Tibial nerve (tissue), 4 donors: Measurements from ENCODE around the gene TMC4. TPM values are rescaled to one million over a fixed set of nuclear protein-coding genes. Genes with fewer than 3 reads are reported as not detected.
A peak's percentile ranks its signal among the peaks of the same experiment; 100 is the strongest.

Source experiments
- DNase-seq, 2 donors: peaks; one replicate each; pipeline ENCODE4 v3.0.0-alpha.2; 2019; ENCODE audit warnings: low spot score in 2 of 2
- H3K27ac ChIP-seq, 4 donors: fragments of 200-600 bp; sonication (generic) in 3 of 4; one replicate each; pipeline ENCODE4 v1.5.1; 2017 to 2019; ENCODE audit warnings: mild to moderate bottlenecking in 1 of 4
- H3K27me3 ChIP-seq, 2 donors: fragments of 200-600 bp; sonication (generic) in 1 of 2; one replicate each; pipeline versions ENCODE4 v1.5.1 to v1.6.0; 2017 to 2019
- H3K36me3 ChIP-seq, 3 donors: fragments of 200-600 bp; sonication (generic); one replicate each; pipeline ENCODE4 v1.5.1; 2018 to 2019
- H3K4me1 ChIP-seq, 4 donors: fragments of 200-600 bp; sonication (generic) in 3 of 4; one replicate each; pipeline ENCODE4 v1.5.1; 2017 to 2019
- H3K4me3 ChIP-seq, 4 donors: fragments of 200-600 bp; sonication (generic) in 3 of 4; one replicate each; pipeline ENCODE4 v1.5.1; 2017 to 2019; ENCODE audit warnings: mild to moderate bottlenecking in 1 of 4, moderate library complexity in 1 of 4
- H3K9me3 ChIP-seq, 4 donors: fragments of 200-600 bp; sonication (generic) in 3 of 4; one replicate each; pipeline ENCODE4 v1.5.1; 2017 to 2019
- EP300 ChIP-seq, 2 donors: sonication (generic); formaldehyde crosslinking; IDR thresholded peaks; one replicate each; pipeline ENCODE4 v1.6.1; 2017; ENCODE audit warnings: antibody characterized with exemption in 2 of 2, mild to moderate bottlenecking in 1 of 2
- POLR2A ChIP-seq, 2 donors: fragments of 450-650 bp; IDR thresholded peaks; one replicate each; pipeline ENCODE4 v1.6.1; 2017; ENCODE audit warnings: antibody characterized with exemption in 2 of 2, mild to moderate bottlenecking in 2 of 2, moderate library complexity in 2 of 2
- WGBS, 2 donors: methylation state at CpG; one replicate each; pipeline ENCODE4 v1.1.5; 2018; 5-methylcytosine and 5-hydroxymethylcytosine counted together
- total RNA-seq, 4 donors: library from RNA; depleted of rRNA; stranded (reverse); fragments of >200 nt; gene quantifications; one replicate each; pipeline ENCODE4 v1.1.0, GENCODE V29; 2016
- TF ChIP-seq, protein P1 (sequence below), 5 experiments: fragments of 200-600 bp in 3 of 5; fragments of 450-650 bp in 2 of 5; sonication (generic) in 3 of 5; IDR thresholded peaks; one replicate each; pipeline ENCODE4 v1.5.1; 2016 to 2019; ENCODE audit warnings: antibody characterized with exemption in 5 of 5, mild to moderate bottlenecking in 3 of 5, moderate library complexity in 2 of 5

Gene TMC4
- total RNA-seq, 4 donors from 2014 or later: 0.22 to 8.8 (median 4.4) TPM; not detected in 1

DNA sequence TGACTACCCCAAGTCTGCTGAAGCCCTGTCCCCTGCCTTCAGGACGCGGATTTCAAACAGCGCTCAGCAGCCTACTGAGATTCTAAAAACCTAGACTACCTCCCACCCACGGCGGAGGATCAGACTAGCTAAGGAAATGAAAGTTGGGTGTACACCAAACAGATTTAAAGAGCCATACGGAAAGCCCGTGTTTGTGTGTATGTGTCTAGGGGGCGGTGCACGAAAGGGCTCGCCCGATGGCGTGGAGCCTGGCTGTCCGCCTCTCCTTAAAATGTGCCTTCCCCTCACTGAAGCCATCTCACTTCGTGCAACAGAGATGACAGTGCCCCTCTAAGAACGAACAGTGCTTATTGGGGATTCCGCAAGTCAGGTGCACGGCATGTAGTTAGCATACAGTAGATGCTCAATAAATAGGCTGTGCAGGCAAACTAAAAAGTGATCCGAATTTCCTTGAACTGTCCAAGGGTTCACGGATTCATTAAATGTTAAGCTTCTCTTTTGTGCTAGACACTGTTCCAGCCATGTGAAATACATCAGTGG is 14.1 kb downstream of the TMC4 start:
- no peak for DNase-seq
- Histone ChIP-seq H3K9me3 (no peaks in the 10 kb centered on the region), H3K27ac (peak overlapping the region; percentile 90 to 96 (median 94)), H3K36me3 (peaks cover 0 to 45% (median 39%) of the 10 kb centered on the region in 3 donors), H3K4me3 (peak overlapping the region; percentile 67 to 88 (median 77)), H3K4me1 (peaks cover 0 to 50% (median 31%) of the 10 kb centered on the region in 4 donors), H3K27me3 (no peaks in the 10 kb centered on the region)
- WGBS, 2 donors: 9 to 10% methylated on average over 19 of the region's 19 CpGs
- TF ChIP-seq, protein P1, sequence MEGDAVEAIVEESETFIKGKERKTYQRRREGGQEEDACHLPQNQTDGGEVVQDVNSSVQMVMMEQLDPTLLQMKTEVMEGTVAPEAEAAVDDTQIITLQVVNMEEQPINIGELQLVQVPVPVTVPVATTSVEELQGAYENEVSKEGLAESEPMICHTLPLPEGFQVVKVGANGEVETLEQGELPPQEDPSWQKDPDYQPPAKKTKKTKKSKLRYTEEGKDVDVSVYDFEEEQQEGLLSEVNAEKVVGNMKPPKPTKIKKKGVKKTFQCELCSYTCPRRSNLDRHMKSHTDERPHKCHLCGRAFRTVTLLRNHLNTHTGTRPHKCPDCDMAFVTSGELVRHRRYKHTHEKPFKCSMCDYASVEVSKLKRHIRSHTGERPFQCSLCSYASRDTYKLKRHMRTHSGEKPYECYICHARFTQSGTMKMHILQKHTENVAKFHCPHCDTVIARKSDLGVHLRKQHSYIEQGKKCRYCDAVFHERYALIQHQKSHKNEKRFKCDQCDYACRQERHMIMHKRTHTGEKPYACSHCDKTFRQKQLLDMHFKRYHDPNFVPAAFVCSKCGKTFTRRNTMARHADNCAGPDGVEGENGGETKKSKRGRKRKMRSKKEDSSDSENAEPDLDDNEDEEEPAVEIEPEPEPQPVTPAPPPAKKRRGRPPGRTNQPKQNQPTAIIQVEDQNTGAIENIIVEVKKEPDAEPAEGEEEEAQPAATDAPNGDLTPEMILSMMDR (IDR thresholded peaks at IDR 0.05): no peak
- no peak for TF ChIP-seq EP300 (IDR thresholded peaks at IDR 0.05)
- no peak for TF ChIP-seq POLR2A (IDR thresholded peaks at IDR 0.05)

DNA sequence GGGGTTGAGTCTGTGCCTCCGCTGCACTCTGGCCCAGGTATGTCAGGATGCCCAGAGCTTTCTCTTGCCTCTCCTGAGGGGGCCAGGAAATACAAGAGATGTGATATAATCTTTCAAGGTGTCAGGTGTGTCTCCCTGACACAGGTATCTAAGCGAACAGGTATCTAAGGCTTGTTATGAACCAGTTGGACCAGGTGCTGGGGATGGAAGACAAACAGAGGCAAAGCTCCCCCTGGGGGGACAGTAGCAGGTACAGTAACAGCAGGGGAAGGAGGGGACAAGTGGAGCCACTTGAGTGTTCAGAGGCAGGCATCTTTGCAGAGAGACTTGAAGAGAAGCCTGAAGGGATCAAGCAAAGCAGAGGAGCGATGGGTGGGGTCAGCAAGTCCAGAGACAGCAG is 16.0 kb downstream of the TMC4 start:
- no peak overlapping the region for H3K27ac ChIP-seq

DNA sequence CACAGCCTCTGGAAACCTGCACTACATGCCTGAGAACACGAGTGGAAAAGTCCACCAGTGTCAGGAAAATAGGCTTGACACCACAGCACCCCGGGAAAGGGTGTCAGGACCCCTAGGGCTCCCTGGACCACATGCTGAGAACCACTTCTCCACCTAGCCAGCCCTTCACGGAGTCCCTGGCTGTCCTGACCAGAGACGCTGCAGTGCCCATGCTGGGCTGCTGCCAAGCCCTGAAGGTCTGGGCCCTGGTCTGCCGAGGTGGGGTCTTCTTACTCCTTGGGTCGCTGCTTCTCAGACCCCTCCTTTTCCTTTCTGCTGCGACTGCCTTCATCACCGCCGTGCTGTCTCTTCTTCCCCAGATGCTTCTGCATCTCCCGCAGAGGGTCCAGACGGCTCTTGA is 16.5 kb downstream of the TMC4 start:
- Histone ChIP-seq H3K4me3 (no peak overlapping the region), H3K27ac (no peak overlapping the region), H3K36me3 (peaks cover 0 to 69% (median 56%) of the 10 kb centered on the region in 3 donors), H3K27me3 (no peaks in the 10 kb centered on the region), H3K4me1 (peaks cover 0 to 40% (median 20%) of the 10 kb centered on the region in 4 donors), H3K9me3 (no peaks in the 10 kb centered on the region)
- WGBS, 2 donors: 74 to 82% methylated on average over 11 of the region's 11 CpGs
- TF ChIP-seq, protein P1 (IDR thresholded peaks at IDR 0.05): no peak
- no peak for TF ChIP-seq POLR2A (IDR thresholded peaks at IDR 0.05)
- DNase-seq: no peak

More for the DNA sequence above, 16.0 kb downstream of the TMC4 start:
- Histone ChIP-seq H3K27me3 (no peaks in the 10 kb centered on the region), H3K4me1 (peaks cover 0 to 45% (median 23%) of the 10 kb centered on the region in 4 donors), H3K9me3 (no peaks in the 10 kb centered on the region), H3K36me3 (peaks cover 0 to 65% (median 56%) of the 10 kb centered on the region in 3 donors), H3K4me3 (no peak overlapping the region)
- 91 to 96% methylated on average over 3 of the region's 3 CpGs for WGBS, 2 donors
- DNase-seq: no peak
- TF ChIP-seq, protein P1 (IDR thresholded peaks at IDR 0.05): no peak
- TF ChIP-seq POLR2A (IDR thresholded peaks at IDR 0.05) (no peak), EP300 (IDR thresholded peaks at IDR 0.05) (no peak)

DNA sequence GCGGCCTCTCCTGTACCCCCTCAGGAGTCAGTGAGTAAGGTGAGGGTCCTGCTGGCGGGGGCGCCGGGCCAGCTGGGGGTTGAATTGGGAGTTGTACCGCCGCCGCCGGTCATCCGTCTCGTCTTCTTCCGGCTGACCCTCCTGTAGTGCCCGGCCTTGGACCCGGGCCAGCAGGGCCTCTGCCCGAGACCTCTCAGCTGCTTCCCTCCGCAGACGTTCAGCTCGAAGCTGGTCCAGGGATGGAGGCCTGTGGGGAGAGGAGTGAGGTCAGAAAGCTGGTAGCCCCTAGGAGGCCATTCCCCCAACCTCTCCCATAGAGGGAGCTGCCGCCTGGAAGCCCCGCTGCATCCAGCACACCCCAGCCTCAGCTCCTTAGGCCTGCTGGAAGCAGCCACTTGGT is 17.3 kb downstream of the TMC4 start:
- Histone ChIP-seq H3K36me3 (peaks cover 0 to 77% (median 56%) of the 10 kb centered on the region in 3 donors), H3K27ac (no peak overlapping the region), H3K4me1 (peaks cover 0 to 32% (median 14%) of the 10 kb centered on the region in 4 donors), H3K9me3 (no peaks in the 10 kb centered on the region), H3K27me3 (no peaks in the 10 kb centered on the region), H3K4me3 (no peak overlapping the region)
- DNase-seq: no peak
- 50 to 60% methylated on average over 17 to 19 of the region's 19 CpGs for WGBS, 2 donors
- TF ChIP-seq POLR2A (IDR thresholded peaks at IDR 0.05): no peak
- TF ChIP-seq, protein P1 (IDR thresholded peaks at IDR 0.05): no peak
- TF ChIP-seq EP300 (IDR thresholded peaks at IDR 0.05): no peak

DNA sequence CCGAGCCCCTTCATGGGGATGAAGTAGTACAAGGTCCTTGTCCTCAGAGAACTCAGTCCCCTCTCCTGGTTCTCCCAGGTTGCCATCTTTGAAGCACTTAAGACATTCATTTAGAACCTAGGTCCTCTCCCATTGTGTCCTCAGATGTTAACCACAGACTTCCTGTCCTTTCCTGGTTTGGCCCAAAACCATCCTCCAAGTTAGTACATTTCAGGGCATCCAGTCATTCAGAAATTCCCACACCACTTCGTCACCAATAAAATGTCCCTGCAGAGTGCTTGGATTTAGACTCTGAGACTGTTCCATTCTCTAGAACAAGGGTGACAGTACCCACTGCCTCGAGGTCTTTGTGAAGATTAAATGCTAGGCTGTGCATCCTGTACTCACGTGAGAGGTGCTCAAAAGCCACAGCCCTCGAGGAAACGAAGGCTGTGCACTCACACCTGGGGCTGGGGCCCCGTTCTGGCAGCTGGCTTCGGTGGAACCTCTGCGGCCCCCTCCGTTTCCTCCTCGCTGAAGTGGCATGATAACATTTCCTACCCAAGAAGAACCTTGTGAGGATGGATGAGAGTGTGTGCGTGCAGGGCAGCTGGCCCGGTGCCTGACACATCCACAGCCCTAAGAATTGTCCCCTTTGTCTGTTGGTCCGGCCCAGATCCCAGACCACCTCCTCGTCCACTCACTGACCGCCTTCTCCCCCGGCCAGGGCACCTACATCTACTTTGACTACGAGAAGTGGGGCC is 18.2 kb downstream of the TMC4 start:
- Histone ChIP-seq H3K27me3 (no peaks in the 10 kb centered on the region), H3K27ac (no peak overlapping the region), H3K4me3 (no peak overlapping the region), H3K9me3 (no peaks in the 10 kb centered on the region), H3K4me1 (peaks cover 0 to 26% (median 9%) of the 10 kb centered on the region in 4 donors), H3K36me3 (peaks cover 0 to 86% (median 61%) of the 10 kb centered on the region in 3 donors)
- no peak for DNase-seq
- 56 to 59% methylated on average over 18 of the region's 18 CpGs for WGBS, 2 donors
- TF ChIP-seq EP300 (IDR thresholded peaks at IDR 0.05) (no peak), POLR2A (IDR thresholded peaks at IDR 0.05) (no peak)
- TF ChIP-seq, protein P1 (IDR thresholded peaks at IDR 0.05): no peak
